SK-N-SH treated with all-trans-retinoic acid at 6 μM for 48 hours (cell line): Measurements from ENCODE around the gene PER1.

Source experiments
- ATAC-seq: fragments of 200-7000 bp; cut with Tn5 transposase; 3 replicates; pipeline ENCODE4 v1.9.1; 2020; ENCODE audit warnings: mild to moderate bottlenecking, moderate library complexity
- ARNTL ChIP-seq: fragments of 450-650 bp; formaldehyde crosslinking; IDR thresholded peaks from 2 replicates; pipeline ENCODE4 v1.5.0; 2020; ENCODE audit warnings: low read depth, mild to moderate bottlenecking, moderate library complexity, borderline replicate concordance
- BACH2 ChIP-seq: fragments of 250-450 bp; sonication (Bioruptor Pico); IDR thresholded peaks from 2 replicates; pipeline ENCODE4 v1.9.0; 2021; ENCODE audit warnings: mild to moderate bottlenecking, borderline replicate concordance
- CSDC2 ChIP-seq: fragments of 250-450 bp; sonication (Bioruptor Pico); IDR thresholded peaks from 2 replicates; pipeline ENCODE4 v1.5.0; 2020; ENCODE audit warnings: mild to moderate bottlenecking, moderate library complexity
- CSRNP3 ChIP-seq: fragments of 250-450 bp; sonication (Bioruptor Pico); IDR thresholded peaks from 2 replicates; pipeline ENCODE4 v1.5.1; 2021; ENCODE audit warnings: mild to moderate bottlenecking, moderate library complexity
- ESRRG ChIP-seq: fragments of 250-450 bp; sonication (Bioruptor Pico); IDR thresholded peaks from 2 replicates; pipeline ENCODE4 v1.6.1; 2021; ENCODE audit warnings: mild to moderate bottlenecking
- GLIS3 ChIP-seq: fragments of 250-450 bp; sonication (Bioruptor Pico); IDR thresholded peaks from 2 replicates; pipeline ENCODE4 v1.5.0; 2020; ENCODE audit warnings: mild to moderate bottlenecking, moderate library complexity
- ISL1 ChIP-seq: fragments of 250-450 bp; sonication (Bioruptor Pico); IDR thresholded peaks from 2 replicates; pipeline ENCODE4 v2.1.2; 2022; ENCODE audit warnings: mild to moderate bottlenecking, moderate library complexity
- OSR1 ChIP-seq: fragments of 250-450 bp; sonication (Bioruptor Pico); IDR thresholded peaks from 2 replicates; pipeline ENCODE4 v1.8.0; 2022; ENCODE audit warnings: moderate library complexity, mild to moderate bottlenecking, inconsistent platforms
- PATZ1 ChIP-seq: fragments of 250-450 bp; sonication (Bioruptor Pico); IDR thresholded peaks from 2 replicates; pipeline ENCODE4 v1.8.0; 2020; ENCODE audit warnings: mild to moderate bottlenecking, moderate library complexity, borderline replicate concordance
- RARB ChIP-seq: fragments of 250-450 bp; sonication (Bioruptor Pico); IDR thresholded peaks from 2 replicates; pipeline ENCODE4 v1.8.0; 2021; ENCODE audit warnings: mild to moderate bottlenecking, moderate library complexity
- SNAI2 ChIP-seq: fragments of 250-450 bp; sonication (Bioruptor Pico); IDR thresholded peaks from 2 replicates; pipeline ENCODE4 v1.5.0; 2020; ENCODE audit warnings: mild to moderate bottlenecking, moderate library complexity
- TCF4 ChIP-seq: fragments of 250-450 bp; sonication (Bioruptor Pico); IDR thresholded peaks from 2 replicates; pipeline ENCODE4 v1.8.0; 2021; ENCODE audit warnings: mild to moderate bottlenecking, moderate library complexity, borderline replicate concordance
- TOX ChIP-seq: fragments of 250-450 bp; sonication (Bioruptor Pico); IDR thresholded peaks from 2 replicates; pipeline ENCODE4 v1.8.0; 2021; ENCODE audit warnings: mild to moderate bottlenecking, moderate library complexity, borderline replicate concordance
- ZC3H10 ChIP-seq: fragments of 250-450 bp; sonication (Bioruptor Pico); IDR thresholded peaks from 2 replicates; pipeline ENCODE4 v1.5.1; 2021; ENCODE audit warnings: mild to moderate bottlenecking, moderate library complexity
- ZFP3 ChIP-seq: fragments of 250-450 bp; sonication (Bioruptor Pico); IDR thresholded peaks from 2 replicates; pipeline ENCODE4 v1.5.0; 2020; ENCODE audit warnings: mild to moderate bottlenecking, moderate library complexity
- ZFP30 ChIP-seq: fragments of 450-650 bp; formaldehyde crosslinking; IDR thresholded peaks from 2 replicates; pipeline ENCODE4 v1.5.0; 2022; ENCODE audit warnings: mild to moderate bottlenecking, moderate library complexity
- ZNF565 ChIP-seq: fragments of 450-650 bp; formaldehyde crosslinking; conservative IDR thresholded peaks from 2 replicates; pipeline ENCODE4 v1.5.0; 2020; ENCODE audit warnings: low read depth, mild to moderate bottlenecking, moderate library complexity
- ZNF8 ChIP-seq: fragments of 450-650 bp; formaldehyde crosslinking; IDR thresholded peaks from 2 replicates; pipeline ENCODE4 v1.5.0; 2020; ENCODE audit warnings: mild to moderate bottlenecking, moderate library complexity
- TF ChIP-seq, protein P1 (sequence below): fragments of 250-450 bp; sonication (Bioruptor Pico); IDR thresholded peaks from 2 replicates; pipeline ENCODE4 v1.8.0; 2021; ENCODE audit warnings: low read depth, mild to moderate bottlenecking, moderate library complexity, borderline replicate concordance
- TF ChIP-seq, protein P2 (sequence below): fragments of 250-450 bp; sonication (Bioruptor Pico); IDR thresholded peaks from 2 replicates; pipeline ENCODE4 v1.5.0; 2020; ENCODE audit warnings: mild to moderate bottlenecking, moderate library complexity

The PER1 gene

DNA sequence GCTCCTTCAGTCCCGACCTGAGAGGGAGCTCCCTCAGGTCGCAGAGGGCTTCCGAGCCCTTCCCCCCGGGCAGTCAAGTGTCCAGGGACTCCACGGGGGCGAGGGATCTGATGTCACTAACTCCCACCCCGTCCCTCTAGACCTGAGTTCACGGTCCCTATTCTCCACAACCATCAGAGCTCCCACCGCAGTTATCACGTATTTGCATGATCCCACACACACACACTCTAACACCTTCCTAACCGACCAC lies 3.7 kb upstream of the PER1 start (continued):
- TF ChIP-seq ISL1 = no peak

- ATAC-seq = no peak
- TF ChIP-seq TCF4 (CRISPR knock-in tag) (no peak), ZNF8 (CRISPR knock-in tag) (no peak), CSDC2 (CRISPR knock-in tag) (no peak), GLIS3 (CRISPR knock-in tag) (no peak), BACH2 (no peak)
- TF ChIP-seq, protein P1, sequence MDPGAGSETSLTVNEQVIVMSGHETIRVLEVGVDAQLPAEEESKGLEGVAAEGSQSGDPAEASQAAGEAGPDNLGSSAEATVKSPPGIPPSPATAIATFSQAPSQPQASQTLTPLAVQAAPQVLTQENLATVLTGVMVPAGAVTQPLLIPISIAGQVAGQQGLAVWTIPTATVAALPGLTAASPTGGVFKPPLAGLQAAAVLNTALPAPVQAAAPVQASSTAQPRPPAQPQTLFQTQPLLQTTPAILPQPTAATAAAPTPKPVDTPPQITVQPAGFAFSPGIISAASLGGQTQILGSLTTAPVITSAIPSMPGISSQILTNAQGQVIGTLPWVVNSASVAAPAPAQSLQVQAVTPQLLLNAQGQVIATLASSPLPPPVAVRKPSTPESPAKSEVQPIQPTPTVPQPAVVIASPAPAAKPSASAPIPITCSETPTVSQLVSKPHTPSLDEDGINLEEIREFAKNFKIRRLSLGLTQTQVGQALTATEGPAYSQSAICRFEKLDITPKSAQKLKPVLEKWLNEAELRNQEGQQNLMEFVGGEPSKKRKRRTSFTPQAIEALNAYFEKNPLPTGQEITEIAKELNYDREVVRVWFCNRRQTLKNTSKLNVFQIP (CRISPR knock-in tag) = no peak
- TF ChIP-seq, all 23 proteins: peak for 0
Observed at GRCh38 chr17:8155231-8155995, 3.2 kb upstream of the PER1 start.

GRCh38 chr17:8154608-8155155 lies 2.5 kb upstream of the PER1 start:
- TF ChIP-seq SNAI2 (CRISPR knock-in tag) (no peak), CSRNP3 (CRISPR knock-in tag) (no peak), OSR1 (CRISPR knock-in tag) (no peak), ZNF8 (CRISPR knock-in tag) (no peak)
- TF ChIP-seq, all 23 proteins: peak for 0
- ATAC-seq = no peak

GRCh38 chr17:8153957-8154607 lies 1.9 kb upstream of the PER1 start:
- peak; percentile 22 for ATAC-seq
- no peak for TF ChIP-seq RARB (CRISPR knock-in tag)
- TF ChIP-seq ZNF565 (CRISPR knock-in tag) = no peak
- TF ChIP-seq, protein P2, sequence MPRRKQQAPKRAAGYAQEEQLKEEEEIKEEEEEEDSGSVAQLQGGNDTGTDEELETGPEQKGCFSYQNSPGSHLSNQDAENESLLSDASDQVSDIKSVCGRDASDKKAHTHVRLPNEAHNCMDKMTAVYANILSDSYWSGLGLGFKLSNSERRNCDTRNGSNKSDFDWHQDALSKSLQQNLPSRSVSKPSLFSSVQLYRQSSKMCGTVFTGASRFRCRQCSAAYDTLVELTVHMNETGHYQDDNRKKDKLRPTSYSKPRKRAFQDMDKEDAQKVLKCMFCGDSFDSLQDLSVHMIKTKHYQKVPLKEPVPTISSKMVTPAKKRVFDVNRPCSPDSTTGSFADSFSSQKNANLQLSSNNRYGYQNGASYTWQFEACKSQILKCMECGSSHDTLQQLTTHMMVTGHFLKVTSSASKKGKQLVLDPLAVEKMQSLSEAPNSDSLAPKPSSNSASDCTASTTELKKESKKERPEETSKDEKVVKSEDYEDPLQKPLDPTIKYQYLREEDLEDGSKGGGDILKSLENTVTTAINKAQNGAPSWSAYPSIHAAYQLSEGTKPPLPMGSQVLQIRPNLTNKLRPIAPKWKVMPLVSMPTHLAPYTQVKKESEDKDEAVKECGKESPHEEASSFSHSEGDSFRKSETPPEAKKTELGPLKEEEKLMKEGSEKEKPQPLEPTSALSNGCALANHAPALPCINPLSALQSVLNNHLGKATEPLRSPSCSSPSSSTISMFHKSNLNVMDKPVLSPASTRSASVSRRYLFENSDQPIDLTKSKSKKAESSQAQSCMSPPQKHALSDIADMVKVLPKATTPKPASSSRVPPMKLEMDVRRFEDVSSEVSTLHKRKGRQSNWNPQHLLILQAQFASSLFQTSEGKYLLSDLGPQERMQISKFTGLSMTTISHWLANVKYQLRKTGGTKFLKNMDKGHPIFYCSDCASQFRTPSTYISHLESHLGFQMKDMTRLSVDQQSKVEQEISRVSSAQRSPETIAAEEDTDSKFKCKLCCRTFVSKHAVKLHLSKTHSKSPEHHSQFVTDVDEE (CRISPR knock-in tag) = no peak
- TF ChIP-seq ZFP30 (CRISPR knock-in tag) = no peak
- no peak for TF ChIP-seq ARNTL
- TF ChIP-seq SNAI2 (CRISPR knock-in tag) = no peak
- no peak for TF ChIP-seq ZNF8 (CRISPR knock-in tag)
- TF ChIP-seq BACH2 = no peak
- TF ChIP-seq PATZ1 (CRISPR knock-in tag) = no peak
- TF ChIP-seq TOX (CRISPR knock-in tag) = 0 out of 2 replicates have a peak, but pooled peaks have one; percentile 40
- TF ChIP-seq CSDC2 (CRISPR knock-in tag) = no peak
- no peak for TF ChIP-seq ZFP3
- TF ChIP-seq ESRRG = no peak
- TF ChIP-seq CSRNP3 (CRISPR knock-in tag) = 0 out of 2 replicates have a peak, but pooled peaks have one; percentile 11
- no peak for TF ChIP-seq ZC3H10 (CRISPR knock-in tag)
